Sigmoid colon (tissue), 4 donors: ENCODE data around the gene GPR15LG.

ENCODE experiments used
- EP300 ChIP-seq, 4 donors: sonication (generic); formaldehyde crosslinking; IDR thresholded peaks; one replicate each; pipeline ENCODE4 v1.6.1; 2017; ENCODE audit warnings: antibody characterized with exemption in 4 of 4
- POLR2A ChIP-seq, 2 donors: fragments of 450-650 bp; IDR thresholded peaks; one replicate each; pipeline ENCODE4 v1.6.1; 2016; ENCODE audit warnings: antibody characterized with exemption in 2 of 2, mild to moderate bottlenecking in 2 of 2, moderate library complexity in 2 of 2
- TF ChIP-seq, protein P1 (sequence below), 4 experiments: fragments of 450-650 bp in 3 of 4; fragments of 200-600 bp in 1 of 4; IDR thresholded peaks; one replicate each; pipeline ENCODE4 v1.5.1; 2016 to 2019; ENCODE audit warnings: antibody characterized with exemption in 4 of 4, mild to moderate bottlenecking in 3 of 4, moderate library complexity in 2 of 4

- TF ChIP-seq, protein P1, sequence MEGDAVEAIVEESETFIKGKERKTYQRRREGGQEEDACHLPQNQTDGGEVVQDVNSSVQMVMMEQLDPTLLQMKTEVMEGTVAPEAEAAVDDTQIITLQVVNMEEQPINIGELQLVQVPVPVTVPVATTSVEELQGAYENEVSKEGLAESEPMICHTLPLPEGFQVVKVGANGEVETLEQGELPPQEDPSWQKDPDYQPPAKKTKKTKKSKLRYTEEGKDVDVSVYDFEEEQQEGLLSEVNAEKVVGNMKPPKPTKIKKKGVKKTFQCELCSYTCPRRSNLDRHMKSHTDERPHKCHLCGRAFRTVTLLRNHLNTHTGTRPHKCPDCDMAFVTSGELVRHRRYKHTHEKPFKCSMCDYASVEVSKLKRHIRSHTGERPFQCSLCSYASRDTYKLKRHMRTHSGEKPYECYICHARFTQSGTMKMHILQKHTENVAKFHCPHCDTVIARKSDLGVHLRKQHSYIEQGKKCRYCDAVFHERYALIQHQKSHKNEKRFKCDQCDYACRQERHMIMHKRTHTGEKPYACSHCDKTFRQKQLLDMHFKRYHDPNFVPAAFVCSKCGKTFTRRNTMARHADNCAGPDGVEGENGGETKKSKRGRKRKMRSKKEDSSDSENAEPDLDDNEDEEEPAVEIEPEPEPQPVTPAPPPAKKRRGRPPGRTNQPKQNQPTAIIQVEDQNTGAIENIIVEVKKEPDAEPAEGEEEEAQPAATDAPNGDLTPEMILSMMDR (IDR thresholded peaks at IDR 0.05): no peak
- no peak for TF ChIP-seq POLR2A (IDR thresholded peaks at IDR 0.05)
- no peak for TF ChIP-seq EP300 (IDR thresholded peaks at IDR 0.05)
Observed at GRCh38 chr10:84175436-84175835, 1.8 kb downstream of the GPR15LG start.
